Measurements from ENCODE around the gene MAJIN.

Gene MAJIN

DNA sequence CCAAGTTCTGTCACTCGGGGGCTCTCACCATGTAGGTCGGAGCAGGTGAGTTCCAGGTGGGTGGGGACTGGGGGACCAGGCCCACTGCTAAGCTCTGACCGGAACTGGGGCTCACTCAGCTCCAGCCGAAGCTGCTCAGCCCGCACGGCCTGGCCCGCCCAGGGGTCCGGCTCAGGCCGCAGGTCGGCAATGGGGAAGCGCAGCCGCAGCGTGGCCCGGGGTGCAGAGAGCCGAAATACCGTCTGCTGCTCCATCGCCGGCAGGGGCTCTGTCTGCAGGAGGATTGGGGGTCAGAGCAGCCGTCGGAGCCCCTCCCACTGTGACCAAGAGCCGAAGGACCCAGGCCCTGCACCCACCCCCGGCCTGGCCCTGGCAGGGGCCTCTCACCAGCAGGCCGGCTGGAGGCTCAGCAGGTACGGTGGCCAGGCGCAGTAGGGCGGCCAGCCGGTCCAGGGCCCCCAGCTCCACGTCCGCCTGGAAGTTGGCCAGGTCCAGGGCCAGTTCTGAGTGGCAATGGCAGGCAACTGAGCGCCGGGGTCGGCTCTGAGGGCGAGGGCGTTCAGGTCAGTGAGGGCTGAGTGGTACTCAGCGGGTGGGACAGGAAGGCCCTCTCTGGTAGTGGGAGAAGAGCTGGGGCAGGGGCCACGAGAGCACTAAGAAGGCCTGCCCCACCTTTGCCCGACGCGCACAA is 62.1 kb downstream of the MAJIN start:
- no peak for ATAC-seq (ENCODE audit: insufficient read depth, low read depth)
- Histone ChIP-seq H3K27ac (ENCODE audit: low read length) (no peak overlapping the region), H3K27me3 (ENCODE audit: insufficient read depth, low read length, poor library complexity) (no peaks in the 10 kb centered on the region), H3K9me3 (ENCODE audit: insufficient read depth, low read length, severe bottlenecking) (no peaks in the 10 kb centered on the region), H3K4me2 (ENCODE audit: insufficient read depth, low read length) (no peak overlapping the region), H2AFZ (ENCODE audit: low read depth, low read length) (no peak overlapping the region), H4K20me1 (ENCODE audit: insufficient read depth, low read length) (no peaks in the 10 kb centered on the region; the same call in 1 of the 2 replicates), H3K4me1 (ENCODE audit: insufficient read depth, low read length) (no peaks in the 10 kb centered on the region), H3K36me3 (ENCODE audit: insufficient read depth, low read length) (peaks cover 89% of the 10 kb centered on the region), H3K4me3 (ENCODE audit: low read depth in 1 of 2, low read length in 2 of 2) (no peak overlapping the region), H3K79me2 (ENCODE audit: insufficient read depth, low read length) (no peaks in the 10 kb centered on the region; the same call in 1 of the 2 replicates), H3K9ac (ENCODE audit: low read depth, low read length) (no peak overlapping the region)
- no peak for DNase-seq
- TF ChIP-seq EZH2 (IDR thresholded peaks at IDR 0.05; ENCODE audit: borderline replicate concordance, low read depth, low read length, severe bottlenecking) (no peak), CTCF (IDR thresholded peaks at IDR 0.05; ENCODE audit: borderline replicate concordance, extremely low read depth, low read length, poor library complexity, severe bottlenecking) (no peak)

GRCh38 chr11:64908766-64909165 is 63.1 kb downstream of the MAJIN start:
- Histone ChIP-seq H3K9ac (ENCODE audit: low read depth, low read length) (no peak overlapping the region), H3K9me3 (ENCODE audit: insufficient read depth, low read length, severe bottlenecking) (no peaks in the 10 kb centered on the region), H3K27me3 (ENCODE audit: insufficient read depth, low read length, poor library complexity) (no peaks in the 10 kb centered on the region), H3K4me3 (ENCODE audit: low read depth in 1 of 2, low read length in 2 of 2) (no peak overlapping the region), H3K27ac (ENCODE audit: low read length) (no peak overlapping the region), H3K36me3 (ENCODE audit: insufficient read depth, low read length) (peaks cover 82% of the 10 kb centered on the region), H3K4me1 (ENCODE audit: insufficient read depth, low read length) (no peaks in the 10 kb centered on the region), H4K20me1 (ENCODE audit: insufficient read depth, low read length) (no peaks in the 10 kb centered on the region; the same call in 1 of the 2 replicates), H3K4me2 (ENCODE audit: insufficient read depth, low read length) (no peak overlapping the region), H2AFZ (ENCODE audit: low read depth, low read length) (no peak overlapping the region), H3K79me2 (ENCODE audit: insufficient read depth, low read length) (no peaks in the 10 kb centered on the region)
- no peak for DNase-seq
- TF ChIP-seq EZH2 (IDR thresholded peaks at IDR 0.05; ENCODE audit: borderline replicate concordance, low read depth, low read length, severe bottlenecking), result no peak
- TF ChIP-seq CTCF (IDR thresholded peaks at IDR 0.05; ENCODE audit: borderline replicate concordance, extremely low read depth, low read length, poor library complexity, severe bottlenecking), result no peak
- no peak for ATAC-seq (ENCODE audit: insufficient read depth, low read depth)

DNA sequence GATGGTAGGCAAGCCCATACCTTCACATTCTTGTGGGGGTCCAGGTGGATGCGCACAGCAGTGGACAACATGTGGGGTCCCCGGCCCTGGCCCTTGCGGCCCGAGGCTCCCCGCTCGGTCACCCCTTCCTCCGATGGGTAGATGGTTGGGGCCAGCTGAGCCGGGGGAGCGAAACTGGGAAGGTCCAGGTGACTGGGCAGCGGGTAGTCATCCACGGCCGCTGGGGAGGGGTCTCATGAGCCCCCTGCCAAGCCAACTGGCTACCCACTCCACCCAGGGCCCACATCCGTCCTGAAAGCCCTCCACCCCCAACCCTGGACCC is 65.6 kb downstream of the MAJIN start:
- no peaks in the 10 kb centered on the region for H3K4me1 ChIP-seq (ENCODE audit: insufficient read depth, low read length)
- H3K27ac ChIP-seq (ENCODE audit: low read length), result no peak overlapping the region
- no peak for TF ChIP-seq CTCF (IDR thresholded peaks at IDR 0.05; ENCODE audit: borderline replicate concordance, extremely low read depth, low read length, poor library complexity, severe bottlenecking)
- TF ChIP-seq EZH2 (IDR thresholded peaks at IDR 0.05; ENCODE audit: borderline replicate concordance, low read depth, low read length, severe bottlenecking), result no peak
- H3K79me2 ChIP-seq (ENCODE audit: insufficient read depth, low read length), result no peaks in the 10 kb centered on the region
- no peak overlapping the region for H3K4me2 ChIP-seq (ENCODE audit: insufficient read depth, low read length)
- H3K9me3 ChIP-seq (ENCODE audit: insufficient read depth, low read length, severe bottlenecking), result no peaks in the 10 kb centered on the region
- ATAC-seq (ENCODE audit: insufficient read depth, low read depth), result no peak
- H2AFZ ChIP-seq (ENCODE audit: low read depth, low read length), result no peak overlapping the region
- peaks cover 81% of the 10 kb centered on the region for H3K36me3 ChIP-seq (ENCODE audit: insufficient read depth, low read length)
- H3K4me3 ChIP-seq (ENCODE audit: low read depth in 1 of 2, low read length in 2 of 2), result no peak overlapping the region
- H3K9ac ChIP-seq (ENCODE audit: low read depth, low read length), result no peak overlapping the region
- DNase-seq, result no peak
- H3K27me3 ChIP-seq (ENCODE audit: insufficient read depth, low read length, poor library complexity), result no peaks in the 10 kb centered on the region
- no peaks in the 10 kb centered on the region; the same call in 1 of the 2 replicates for H4K20me1 ChIP-seq (ENCODE audit: insufficient read depth, low read length)

Measured in DND-41 (cell line).